Measurements from ENCODE around the gene GRIN1. TPM values are rescaled to one million over a fixed set of nuclear protein-coding genes. Genes with fewer than 3 reads are reported as not detected.

Gene GRIN1
- total and polyA plus RNA-seq, 2 of the 13 experiments (the other 11 are each of a cell fraction or from before 2014, with no cell fraction given) = 0.13 TPM; not detected in 1

DNA sequence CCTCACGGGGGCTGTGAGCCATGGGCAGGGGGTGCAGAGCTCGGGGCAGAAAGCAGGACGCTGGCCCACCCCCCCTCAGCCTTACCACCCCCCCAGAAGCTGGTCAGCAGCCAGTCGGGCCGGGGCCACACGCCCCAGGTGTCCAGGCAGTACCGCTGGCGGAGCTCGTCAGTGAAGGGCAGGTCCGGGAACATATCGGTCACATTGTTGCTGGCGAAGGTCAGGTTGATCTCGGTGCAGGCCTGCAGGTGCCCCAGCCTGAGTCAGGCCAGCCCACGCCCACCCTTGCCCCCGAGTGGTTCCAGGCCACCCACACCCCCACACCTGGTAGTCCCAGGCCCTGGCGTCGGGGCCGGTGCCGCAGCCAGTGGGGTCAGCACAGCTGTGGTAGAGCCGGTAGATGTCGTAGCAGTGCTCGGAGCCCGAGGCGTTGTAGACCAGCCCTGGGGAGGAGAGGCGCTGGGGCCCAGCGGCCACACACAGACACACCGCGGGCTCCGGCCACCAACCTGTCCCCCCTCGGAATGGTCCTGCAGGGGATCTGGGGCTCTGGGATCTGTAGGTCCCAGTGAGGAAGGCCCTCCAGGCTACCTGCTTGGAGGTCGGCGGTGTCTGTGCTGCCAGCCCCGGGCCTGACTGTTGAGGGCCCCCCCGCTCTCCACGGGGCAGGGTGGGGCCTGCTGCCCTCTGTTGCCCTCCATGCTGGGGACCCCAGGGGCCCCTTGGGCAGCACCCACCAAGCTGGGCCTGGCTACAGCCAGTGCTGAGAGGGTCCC lies 27.0 kb upstream of the GRIN1 start (continued):
- TF ChIP-seq, protein P1, sequence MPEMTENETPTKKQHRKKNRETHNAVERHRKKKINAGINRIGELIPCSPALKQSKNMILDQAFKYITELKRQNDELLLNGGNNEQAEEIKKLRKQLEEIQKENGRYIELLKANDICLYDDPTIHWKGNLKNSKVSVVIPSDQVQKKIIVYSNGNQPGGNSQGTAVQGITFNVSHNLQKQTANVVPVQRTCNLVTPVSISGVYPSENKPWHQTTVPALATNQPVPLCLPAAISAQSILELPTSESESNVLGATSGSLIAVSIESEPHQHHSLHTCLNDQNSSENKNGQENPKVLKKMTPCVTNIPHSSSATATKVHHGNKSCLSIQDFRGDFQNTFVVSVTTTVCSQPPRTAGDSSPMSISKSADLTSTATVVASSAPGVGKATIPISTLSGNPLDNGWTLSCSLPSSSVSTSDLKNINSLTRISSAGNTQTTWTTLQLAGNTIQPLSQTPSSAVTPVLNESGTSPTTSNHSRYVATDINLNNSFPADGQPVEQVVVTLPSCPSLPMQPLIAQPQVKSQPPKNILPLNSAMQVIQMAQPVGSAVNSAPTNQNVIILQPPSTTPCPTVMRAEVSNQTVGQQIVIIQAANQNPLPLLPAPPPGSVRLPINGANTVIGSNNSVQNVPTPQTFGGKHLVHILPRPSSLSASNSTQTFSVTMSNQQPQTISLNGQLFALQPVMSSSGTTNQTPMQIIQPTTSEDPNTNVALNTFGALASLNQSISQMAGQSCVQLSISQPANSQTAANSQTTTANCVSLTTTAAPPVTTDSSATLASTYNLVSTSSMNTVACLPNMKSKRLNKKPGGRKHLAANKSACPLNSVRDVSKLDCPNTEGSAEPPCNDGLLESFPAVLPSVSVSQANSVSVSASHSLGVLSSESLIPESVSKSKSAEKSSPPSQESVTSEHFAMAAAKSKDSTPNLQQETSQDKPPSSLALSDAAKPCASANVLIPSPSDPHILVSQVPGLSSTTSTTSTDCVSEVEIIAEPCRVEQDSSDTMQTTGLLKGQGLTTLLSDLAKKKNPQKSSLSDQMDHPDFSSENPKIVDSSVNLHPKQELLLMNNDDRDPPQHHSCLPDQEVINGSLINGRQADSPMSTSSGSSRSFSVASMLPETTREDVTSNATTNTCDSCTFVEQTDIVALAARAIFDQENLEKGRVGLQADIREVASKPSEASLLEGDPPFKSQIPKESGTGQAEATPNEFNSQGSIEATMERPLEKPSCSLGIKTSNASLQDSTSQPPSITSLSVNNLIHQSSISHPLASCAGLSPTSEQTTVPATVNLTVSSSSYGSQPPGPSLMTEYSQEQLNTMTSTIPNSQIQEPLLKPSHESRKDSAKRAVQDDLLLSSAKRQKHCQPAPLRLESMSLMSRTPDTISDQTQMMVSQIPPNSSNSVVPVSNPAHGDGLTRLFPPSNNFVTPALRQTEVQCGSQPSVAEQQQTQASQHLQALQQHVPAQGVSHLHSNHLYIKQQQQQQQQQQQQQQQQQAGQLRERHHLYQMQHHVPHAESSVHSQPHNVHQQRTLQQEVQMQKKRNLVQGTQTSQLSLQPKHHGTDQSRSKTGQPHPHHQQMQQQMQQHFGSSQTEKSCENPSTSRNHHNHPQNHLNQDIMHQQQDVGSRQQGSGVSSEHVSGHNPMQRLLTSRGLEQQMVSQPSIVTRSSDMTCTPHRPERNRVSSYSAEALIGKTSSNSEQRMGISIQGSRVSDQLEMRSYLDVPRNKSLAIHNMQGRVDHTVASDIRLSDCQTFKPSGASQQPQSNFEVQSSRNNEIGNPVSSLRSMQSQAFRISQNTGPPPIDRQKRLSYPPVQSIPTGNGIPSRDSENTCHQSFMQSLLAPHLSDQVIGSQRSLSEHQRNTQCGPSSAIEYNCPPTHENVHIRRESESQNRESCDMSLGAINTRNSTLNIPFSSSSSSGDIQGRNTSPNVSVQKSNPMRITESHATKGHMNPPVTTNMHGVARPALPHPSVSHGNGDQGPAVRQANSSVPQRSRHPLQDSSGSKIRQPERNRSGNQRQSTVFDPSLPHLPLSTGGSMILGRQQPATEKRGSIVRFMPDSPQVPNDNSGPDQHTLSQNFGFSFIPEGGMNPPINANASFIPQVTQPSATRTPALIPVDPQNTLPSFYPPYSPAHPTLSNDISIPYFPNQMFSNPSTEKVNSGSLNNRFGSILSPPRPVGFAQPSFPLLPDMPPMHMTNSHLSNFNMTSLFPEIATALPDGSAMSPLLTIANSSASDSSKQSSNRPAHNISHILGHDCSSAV (CRISPR knock-in tag; IDR thresholded peaks at IDR 0.05; ENCODE audit: borderline replicate concordance) = no peak
- TF ChIP-seq BRCA1 (CRISPR knock-in tag; IDR thresholded peaks at IDR 0.05) (no peak), ARHGAP35 (CRISPR knock-in tag; IDR thresholded peaks at IDR 0.05; ENCODE audit: borderline replicate concordance) (no peak), MTF1 (CRISPR knock-in tag; IDR thresholded peaks at IDR 0.05) (no peak), HNRNPLL (IDR thresholded peaks at IDR 0.05; ENCODE audit: low read depth, low read length, poor library complexity, severe bottlenecking) (peak; percentile 75), ZNF460 (CRISPR knock-in tag; IDR thresholded peaks at IDR 0.05; ENCODE audit: borderline replicate concordance) (no peak), ZNF569 (CRISPR knock-in tag; IDR thresholded peaks at IDR 0.05; ENCODE audit: borderline replicate concordance) (no peak), FOXJ3 (CRISPR knock-in tag; IDR thresholded peaks at IDR 0.05; ENCODE audit: borderline replicate concordance) (0 out of 2 replicates have a peak, but pooled peaks have one; percentile 18), ZSCAN31 (CRISPR knock-in tag; IDR thresholded peaks at IDR 0.05; ENCODE audit: low read depth) (0 out of 2 replicates have a peak, but pooled peaks have one; percentile 7), SSRP1 (CRISPR knock-in tag; IDR thresholded peaks at IDR 0.05) (no peak)
- TF ChIP-seq, protein P2, sequence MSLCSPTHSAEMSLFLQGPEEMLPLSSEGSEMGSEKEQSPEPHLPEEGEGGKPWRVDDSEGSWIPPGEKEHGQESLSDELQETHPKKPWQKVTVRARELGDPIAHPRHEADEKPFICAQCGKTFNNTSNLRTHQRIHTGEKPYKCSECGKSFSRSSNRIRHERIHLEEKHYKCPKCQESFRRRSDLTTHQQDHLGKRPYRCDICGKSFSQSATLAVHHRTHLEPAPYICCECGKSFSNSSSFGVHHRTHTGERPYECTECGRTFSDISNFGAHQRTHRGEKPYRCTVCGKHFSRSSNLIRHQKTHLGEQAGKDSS (CRISPR knock-in tag; IDR thresholded peaks at IDR 0.05; ENCODE audit: borderline replicate concordance, low read depth) = 0 out of 2 replicates have a peak, but pooled peaks have one; percentile 49
- TF ChIP-seq, protein P3, sequence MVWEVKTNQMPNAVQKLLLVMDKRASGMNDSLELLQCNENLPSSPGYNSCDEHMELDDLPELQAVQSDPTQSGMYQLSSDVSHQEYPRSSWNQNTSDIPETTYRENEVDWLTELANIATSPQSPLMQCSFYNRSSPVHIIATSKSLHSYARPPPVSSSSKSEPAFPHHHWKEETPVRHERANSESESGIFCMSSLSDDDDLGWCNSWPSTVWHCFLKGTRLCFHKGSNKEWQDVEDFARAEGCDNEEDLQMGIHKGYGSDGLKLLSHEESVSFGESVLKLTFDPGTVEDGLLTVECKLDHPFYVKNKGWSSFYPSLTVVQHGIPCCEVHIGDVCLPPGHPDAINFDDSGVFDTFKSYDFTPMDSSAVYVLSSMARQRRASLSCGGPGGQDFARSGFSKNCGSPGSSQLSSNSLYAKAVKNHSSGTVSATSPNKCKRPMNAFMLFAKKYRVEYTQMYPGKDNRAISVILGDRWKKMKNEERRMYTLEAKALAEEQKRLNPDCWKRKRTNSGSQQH (CRISPR knock-in tag; IDR thresholded peaks at IDR 0.05; ENCODE audit: low read depth) = no peak
- TF ChIP-seq, protein P4, sequence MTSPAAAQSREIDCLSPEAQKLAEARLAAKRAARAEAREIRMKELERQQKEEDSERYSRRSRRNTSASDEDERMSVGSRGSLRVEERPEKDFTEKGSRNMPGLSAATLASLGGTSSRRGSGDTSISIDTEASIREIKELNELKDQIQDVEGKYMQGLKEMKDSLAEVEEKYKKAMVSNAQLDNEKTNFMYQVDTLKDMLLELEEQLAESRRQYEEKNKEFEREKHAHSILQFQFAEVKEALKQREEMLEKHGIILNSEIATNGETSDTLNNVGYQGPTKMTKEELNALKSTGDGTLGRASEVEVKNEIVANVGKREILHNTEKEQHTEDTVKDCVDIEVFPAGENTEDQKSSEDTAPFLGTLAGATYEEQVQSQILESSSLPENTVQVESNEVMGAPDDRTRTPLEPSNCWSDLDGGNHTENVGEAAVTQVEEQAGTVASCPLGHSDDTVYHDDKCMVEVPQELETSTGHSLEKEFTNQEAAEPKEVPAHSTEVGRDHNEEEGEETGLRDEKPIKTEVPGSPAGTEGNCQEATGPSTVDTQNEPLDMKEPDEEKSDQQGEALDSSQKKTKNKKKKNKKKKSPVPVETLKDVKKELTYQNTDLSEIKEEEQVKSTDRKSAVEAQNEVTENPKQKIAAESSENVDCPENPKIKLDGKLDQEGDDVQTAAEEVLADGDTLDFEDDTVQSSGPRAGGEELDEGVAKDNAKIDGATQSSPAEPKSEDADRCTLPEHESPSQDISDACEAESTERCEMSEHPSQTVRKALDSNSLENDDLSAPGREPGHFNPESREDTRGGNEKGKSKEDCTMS (CRISPR knock-in tag; conservative IDR thresholded peaks at IDR 0.05) = no peak

Measured in HepG2 (cell line).